SU-DHL-6 (cell line): Measurements from ENCODE around the gene RPL18A.

Experiments
- EZH2phosphoT487 ChIP-seq: fragments of 200-600 bp; sonication (generic), shearing (Covaris generic); conservative IDR thresholded peaks from 2 replicates; pipeline ENCODE4 v1.6.1; 2018; ENCODE audit warnings: mild to moderate bottlenecking, antibody characterized with exemption, low read length, moderate library complexity, mixed read lengths
- TF ChIP-seq, protein P1 (sequence below): fragments of 200-600 bp; sonication (generic); IDR thresholded peaks from one replicate; pipeline ENCODE4 v1.5.1; 2017; ENCODE audit warnings: antibody characterized with exemption, mild to moderate bottlenecking, low read length, moderate library complexity; ENCODE audit not compliant: insufficient read depth, poor library complexity, severe bottlenecking

- TF ChIP-seq, protein P1, sequence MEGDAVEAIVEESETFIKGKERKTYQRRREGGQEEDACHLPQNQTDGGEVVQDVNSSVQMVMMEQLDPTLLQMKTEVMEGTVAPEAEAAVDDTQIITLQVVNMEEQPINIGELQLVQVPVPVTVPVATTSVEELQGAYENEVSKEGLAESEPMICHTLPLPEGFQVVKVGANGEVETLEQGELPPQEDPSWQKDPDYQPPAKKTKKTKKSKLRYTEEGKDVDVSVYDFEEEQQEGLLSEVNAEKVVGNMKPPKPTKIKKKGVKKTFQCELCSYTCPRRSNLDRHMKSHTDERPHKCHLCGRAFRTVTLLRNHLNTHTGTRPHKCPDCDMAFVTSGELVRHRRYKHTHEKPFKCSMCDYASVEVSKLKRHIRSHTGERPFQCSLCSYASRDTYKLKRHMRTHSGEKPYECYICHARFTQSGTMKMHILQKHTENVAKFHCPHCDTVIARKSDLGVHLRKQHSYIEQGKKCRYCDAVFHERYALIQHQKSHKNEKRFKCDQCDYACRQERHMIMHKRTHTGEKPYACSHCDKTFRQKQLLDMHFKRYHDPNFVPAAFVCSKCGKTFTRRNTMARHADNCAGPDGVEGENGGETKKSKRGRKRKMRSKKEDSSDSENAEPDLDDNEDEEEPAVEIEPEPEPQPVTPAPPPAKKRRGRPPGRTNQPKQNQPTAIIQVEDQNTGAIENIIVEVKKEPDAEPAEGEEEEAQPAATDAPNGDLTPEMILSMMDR: no peak
- no peak for TF ChIP-seq EZH2phosphoT487
These were observed 35.4 kb upstream of the RPL18A start for GRCh38 chr19:17824339-17824738.
